HEK293T (cell line): Measurements from ENCODE around the gene TLX1.
A peak's percentile ranks its signal among the peaks of the same experiment; 100 is the strongest.

Experiments
- ARNT ChIP-seq: fragments of 450-650 bp; IDR thresholded peaks from 2 replicates; pipeline ENCODE4 v1.6.1; 2017; ENCODE audit warnings: mild to moderate bottlenecking
- BHLHE40 ChIP-seq: fragments of 450-650 bp; IDR thresholded peaks from 2 replicates; pipeline ENCODE4 v1.6.1; 2016; ENCODE audit warnings: mild to moderate bottlenecking, moderate library complexity, borderline replicate concordance
- ELF4 ChIP-seq: fragments of 450-650 bp; IDR thresholded peaks from 2 replicates; pipeline ENCODE4 v1.6.1; 2017; ENCODE audit warnings: antibody characterized with exemption
- FOXA1 ChIP-seq: fragments of 450-650 bp; IDR thresholded peaks from 2 replicates; pipeline ENCODE4 v1.6.1; 2016; ENCODE audit warnings: mild to moderate bottlenecking
- FOXK2 ChIP-seq: fragments of 450-650 bp; IDR thresholded peaks from 2 replicates; pipeline ENCODE4 v1.6.1; 2016; ENCODE audit warnings: mild to moderate bottlenecking
- FOXM1 ChIP-seq: fragments of 450-650 bp; IDR thresholded peaks from 2 replicates; pipeline ENCODE4 v1.6.1; 2017; ENCODE audit warnings: mild to moderate bottlenecking, borderline replicate concordance
- LEF1 ChIP-seq: fragments of 450-650 bp; IDR thresholded peaks from 2 replicates; pipeline ENCODE4 v1.6.1; 2017; ENCODE audit warnings: mild to moderate bottlenecking, borderline replicate concordance
- SP1 ChIP-seq: fragments of 450-650 bp; IDR thresholded peaks from 2 replicates; pipeline ENCODE4 v1.6.1; 2017
- SUZ12 ChIP-seq: fragments of 450-650 bp; IDR thresholded peaks from 2 replicates; pipeline ENCODE4 v1.6.1; 2016; ENCODE audit warnings: mild to moderate bottlenecking
- ZNF384 ChIP-seq: fragments of 450-650 bp; IDR thresholded peaks from 2 replicates; pipeline ENCODE4 v1.6.1; 2016
- TF ChIP-seq, protein P1 (sequence below): fragments of 450-650 bp; IDR thresholded peaks from 2 replicates; pipeline ENCODE4 v1.6.1; 2016

DNA sequence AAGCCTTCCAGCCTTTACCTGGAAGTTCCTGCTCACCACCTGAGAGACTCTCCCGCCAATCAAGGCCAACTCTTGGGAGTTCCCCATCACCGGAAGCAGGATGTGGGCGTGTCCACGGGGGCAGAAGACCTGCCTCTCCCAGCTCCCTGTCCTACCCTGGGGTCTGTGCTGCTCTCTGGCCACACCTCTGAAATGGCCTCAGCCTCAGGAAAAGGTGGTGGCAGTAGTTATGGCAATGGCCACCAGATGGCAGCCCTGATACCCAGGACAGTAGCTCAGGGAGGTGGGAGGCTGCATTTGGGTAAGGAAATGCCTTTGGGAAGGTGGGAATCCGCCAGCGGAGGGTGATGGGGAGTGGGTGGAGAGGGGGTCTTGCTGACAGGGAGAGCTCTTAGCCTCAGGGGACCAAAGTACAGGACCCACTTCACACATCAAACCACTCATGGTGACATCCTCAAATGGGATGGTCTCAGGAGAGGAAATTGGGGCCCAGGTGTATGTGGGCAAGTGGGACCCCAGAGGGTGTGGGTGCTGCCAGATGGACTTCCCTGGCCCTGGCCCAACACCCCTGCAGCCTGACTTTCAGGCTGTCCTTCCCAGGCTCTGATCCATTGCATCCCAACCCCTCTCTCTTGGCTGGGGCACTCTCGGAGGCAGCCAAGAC is 35.4 kb upstream of the TLX1 start:
- TF ChIP-seq FOXM1 (no peak), LEF1 (no peak), BHLHE40 (no peak), FOXA1 (no peak), ELF4 (no peak), SP1 (no peak), ZNF384 (no peak), FOXK2 (no peak), ARNT (no peak), SUZ12 (no peak)
- TF ChIP-seq, protein P1, sequence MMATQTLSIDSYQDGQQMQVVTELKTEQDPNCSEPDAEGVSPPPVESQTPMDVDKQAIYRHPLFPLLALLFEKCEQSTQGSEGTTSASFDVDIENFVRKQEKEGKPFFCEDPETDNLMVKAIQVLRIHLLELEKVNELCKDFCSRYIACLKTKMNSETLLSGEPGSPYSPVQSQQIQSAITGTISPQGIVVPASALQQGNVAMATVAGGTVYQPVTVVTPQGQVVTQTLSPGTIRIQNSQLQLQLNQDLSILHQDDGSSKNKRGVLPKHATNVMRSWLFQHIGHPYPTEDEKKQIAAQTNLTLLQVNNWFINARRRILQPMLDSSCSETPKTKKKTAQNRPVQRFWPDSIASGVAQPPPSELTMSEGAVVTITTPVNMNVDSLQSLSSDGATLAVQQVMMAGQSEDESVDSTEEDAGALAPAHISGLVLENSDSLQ: peak; percentile 61
